NCI-H1694 (cell line): ENCODE measurements around the gene OR2T27.
"Not testable (repeated sequence)": the region's sequence is repeated elsewhere in the genome, so short reads cannot be mapped to it uniquely, and the experiment has no call there.

Source experiments
- DNase-seq: peaks from one replicate; lab custom pipeline; 2025; lab: John Stamatoyannopoulos, UW

The OR2T27 gene, protein sequence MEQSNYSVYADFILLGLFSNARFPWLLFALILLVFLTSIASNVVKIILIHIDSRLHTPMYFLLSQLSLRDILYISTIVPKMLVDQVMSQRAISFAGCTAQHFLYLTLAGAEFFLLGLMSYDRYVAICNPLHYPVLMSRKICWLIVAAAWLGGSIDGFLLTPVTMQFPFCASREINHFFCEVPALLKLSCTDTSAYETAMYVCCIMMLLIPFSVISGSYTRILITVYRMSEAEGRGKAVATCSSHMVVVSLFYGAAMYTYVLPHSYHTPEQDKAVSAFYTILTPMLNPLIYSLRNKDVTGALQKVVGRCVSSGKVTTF

DNA sequence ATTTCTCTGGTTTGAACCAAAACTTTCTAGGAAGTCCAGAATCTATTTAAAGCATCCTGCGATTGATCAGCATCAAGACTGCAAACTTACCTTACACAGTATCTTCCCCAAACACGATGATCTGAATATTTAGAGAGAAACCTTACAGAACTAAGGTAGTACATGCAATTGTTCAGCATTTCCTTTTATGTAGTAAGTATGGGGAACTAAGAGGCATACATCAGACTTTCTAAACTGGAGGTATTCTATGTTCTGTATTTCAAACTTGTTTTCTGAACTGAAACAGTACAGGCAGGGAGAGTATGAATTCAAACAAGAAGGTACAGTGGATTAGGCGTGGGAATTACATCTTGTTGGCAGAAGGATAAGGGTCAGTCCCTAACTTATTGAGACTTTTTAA, at the start of gene OR2T27:
Gene OR2T27 (minus strand): TSS at position 175 of the 400 bp plus-strand sequence. CDS start 4,644 bp downstream, outside the sequence.
- not testable (repeated sequence) for DNase-seq

DNA sequence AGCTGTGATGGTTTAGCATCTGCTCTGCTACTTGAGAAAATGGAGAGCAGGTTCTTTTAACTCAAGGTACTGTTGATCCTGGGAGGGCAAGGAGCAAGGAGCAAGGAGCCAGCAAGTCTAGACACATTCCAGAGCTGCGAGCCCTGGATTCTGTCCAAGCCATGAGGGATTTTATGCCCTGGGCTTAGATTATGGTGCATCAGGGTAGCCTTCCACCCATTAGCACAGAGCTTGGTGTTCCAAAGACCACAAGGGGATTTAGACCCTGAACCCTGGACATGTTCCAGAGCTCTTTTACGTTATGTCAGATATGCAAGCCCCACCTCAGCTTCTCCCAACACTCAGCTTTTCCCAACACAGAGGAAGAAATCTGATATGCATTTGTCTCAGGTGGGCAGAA, 49.3 kb upstream of the OR2T27 start:
- no peak for DNase-seq

DNA sequence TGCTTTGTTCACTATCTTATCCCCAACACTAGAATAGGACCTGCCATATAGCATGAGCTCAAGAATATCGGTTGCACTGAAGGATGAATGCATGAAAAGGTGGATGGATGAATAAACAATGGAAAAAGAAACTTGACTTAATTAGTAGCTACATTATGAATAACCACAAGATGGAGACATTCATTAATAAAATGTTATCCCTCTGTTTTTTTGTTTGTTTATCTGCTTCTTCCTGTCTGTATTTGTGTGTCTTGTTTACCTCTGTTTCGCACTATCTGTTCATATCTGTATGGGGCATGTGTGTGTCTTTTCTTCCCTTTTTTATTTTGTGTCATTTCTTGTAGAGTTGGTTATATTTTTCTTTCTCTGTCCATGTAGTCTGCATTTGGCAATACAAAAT, 48.3 kb upstream of the OR2T27 start:
- no peak for DNase-seq

DNA sequence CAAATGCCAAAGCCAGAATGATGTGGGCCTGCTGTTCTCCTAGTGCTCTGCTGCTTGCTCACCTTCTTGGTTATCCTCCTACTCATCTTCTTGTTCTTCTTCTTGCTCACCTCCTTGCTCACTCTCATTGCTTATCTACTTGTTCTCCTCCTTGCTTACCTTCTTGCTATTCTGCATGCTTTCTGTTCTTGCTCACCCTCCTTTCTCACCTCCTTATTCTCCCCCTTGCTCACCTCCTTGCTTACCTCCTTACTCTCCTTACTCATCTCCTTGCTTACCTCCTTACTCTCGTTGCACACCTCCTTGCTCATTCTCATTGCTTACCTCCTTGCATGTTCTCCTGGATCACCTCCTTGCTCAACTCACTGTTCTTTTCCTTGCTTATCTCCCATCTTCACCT, 47.4 kb upstream of the OR2T27 start, which contains the start of gene OR14I1:
Gene OR14I1 (minus strand): TSS at position 53 of the 400 bp plus-strand sequence.
- DNase-seq = no peak

DNA sequence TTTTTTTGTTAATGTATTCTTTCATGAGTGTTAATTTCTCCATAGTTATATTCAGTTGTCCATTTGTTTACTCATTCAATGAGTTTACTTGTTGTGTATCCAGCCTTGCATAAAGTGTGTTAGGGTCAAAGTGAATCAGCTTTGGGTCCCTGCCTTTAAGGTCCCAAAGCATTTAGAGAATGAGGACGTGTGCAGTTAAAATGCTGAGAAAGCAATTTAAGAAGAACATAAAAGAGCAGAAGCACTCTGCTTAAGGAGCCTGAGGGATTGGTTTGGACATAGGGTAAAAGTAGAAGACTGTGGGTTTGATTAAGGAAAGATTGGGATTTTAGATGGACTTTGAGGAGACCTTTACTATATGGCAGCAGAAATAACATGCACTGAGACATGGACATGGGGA, 43.8 kb upstream of the OR2T27 start:
- no peak for DNase-seq

DNA sequence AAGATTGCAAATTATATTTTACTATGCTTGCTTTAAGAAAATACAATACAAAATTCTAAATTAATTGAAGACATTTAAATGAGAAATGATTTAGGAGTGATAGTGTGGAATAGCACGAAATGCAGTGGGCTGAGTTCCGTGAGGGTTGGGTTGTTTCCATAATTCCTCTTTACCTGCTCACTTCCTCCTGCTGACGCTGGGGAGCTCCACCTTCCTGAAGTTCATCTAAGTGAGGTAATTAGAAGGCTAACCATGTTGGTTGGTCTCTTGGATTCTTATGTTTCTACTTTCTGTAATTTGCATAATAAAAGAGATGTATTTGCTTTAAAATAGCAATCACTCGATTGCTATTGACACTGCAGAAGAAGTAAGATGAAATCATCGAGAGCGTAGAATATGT, 42.6 kb upstream of the OR2T27 start:
- DNase-seq = no peak

DNA sequence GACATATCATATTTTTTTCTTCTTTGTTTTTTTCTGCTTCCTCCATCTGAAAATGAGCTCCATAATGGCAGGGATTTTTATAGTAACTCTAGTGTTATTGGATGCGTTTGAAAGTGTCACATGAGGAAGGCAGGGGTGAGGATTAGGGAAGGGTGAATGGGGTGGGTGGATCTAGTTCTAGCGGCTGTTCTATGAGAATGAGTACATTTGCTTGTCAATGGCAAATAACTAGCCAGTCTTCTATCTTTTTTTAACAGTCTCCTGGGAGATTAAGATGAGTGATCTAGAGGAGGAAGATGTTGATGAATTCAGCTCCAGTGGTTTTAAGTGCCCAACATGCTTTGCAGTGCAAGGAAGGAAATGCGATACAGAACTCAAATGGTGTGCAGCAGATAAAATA, 41.4 kb upstream of the OR2T27 start:
- no peak for DNase-seq

DNA sequence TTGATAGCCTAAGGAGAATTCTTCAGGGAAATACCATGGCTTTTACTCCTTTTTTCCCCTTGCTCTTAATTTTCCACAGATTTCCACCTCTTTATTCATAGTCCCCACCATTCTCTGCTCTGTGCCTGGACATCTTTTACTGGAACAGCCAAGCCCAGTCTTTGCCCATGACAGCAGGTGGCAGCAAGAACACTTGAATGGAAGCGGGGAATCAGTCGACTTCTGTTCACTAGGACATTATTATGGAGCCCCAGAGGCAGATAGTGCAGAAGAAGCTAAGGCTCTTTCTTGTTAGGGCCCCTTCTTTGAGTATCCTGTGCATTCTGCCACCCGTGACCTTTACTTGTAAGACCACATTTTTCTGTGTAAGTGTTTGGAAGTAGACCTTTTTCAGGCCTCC, 40.9 kb upstream of the OR2T27 start:
- DNase-seq = no peak

DNA sequence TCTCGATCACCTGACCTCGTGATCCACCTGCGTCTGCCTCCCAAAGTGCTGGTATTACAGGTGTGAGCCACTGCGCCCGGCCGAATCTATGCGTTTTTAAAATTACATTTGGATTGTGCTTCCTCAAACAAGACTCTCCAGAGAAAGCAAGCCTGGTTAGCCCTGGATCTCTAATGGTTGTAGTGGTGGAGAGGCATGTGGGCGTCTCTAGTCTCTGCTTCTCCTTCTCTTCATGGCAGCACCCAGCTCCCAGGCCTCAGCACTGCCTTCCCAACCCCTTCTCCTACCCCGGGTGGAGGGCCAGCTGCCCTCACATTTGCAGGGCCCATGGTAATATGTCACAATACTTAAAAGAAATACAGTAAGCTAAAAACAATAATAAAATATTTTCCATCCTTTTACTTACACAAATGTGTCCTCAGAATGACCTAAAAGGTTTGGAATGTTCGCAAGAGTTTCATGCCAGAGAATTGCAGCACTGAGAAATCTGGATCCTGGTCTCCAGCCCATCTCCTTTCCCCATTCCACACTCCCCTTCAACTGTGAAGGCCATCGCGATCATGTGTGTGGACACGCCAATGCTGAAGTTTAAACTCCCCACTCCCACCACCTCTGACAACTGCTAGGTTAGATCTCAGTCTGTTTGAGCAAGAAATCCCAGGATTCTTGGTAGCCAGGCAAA, 40.3 kb upstream of the OR2T27 start:
- DNase-seq = no peak

DNA sequence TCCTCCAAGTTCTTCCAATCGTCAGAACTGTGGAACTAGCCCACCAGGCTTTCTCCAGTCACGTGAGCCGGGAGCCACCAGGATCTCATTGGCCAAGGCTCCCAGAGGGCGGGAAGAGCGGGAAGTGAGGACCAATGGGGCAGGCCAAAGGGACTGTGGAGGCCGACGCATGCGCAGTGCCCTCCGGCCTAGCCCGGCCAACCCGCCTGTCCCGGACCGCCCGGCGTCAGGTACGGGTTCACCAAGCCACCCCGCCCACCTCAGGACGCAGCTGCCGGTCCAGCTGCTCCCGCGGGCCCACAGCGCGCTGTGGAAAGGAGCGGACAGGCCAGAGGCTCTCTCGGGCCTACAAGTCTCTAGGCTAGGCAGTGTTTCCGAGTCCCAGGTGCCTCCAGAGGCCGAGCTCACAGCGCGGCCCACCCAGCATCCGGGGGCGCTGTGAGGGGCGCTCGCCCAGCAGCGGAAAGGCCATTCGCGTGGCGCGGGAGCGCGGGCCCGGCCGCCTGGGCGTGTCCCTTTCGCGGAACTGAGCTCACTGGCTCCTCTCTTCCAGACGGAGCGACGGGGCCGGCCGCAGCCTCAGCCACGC, 36.3 kb upstream of the OR2T27 start:
- DNase-seq = no peak

DNA sequence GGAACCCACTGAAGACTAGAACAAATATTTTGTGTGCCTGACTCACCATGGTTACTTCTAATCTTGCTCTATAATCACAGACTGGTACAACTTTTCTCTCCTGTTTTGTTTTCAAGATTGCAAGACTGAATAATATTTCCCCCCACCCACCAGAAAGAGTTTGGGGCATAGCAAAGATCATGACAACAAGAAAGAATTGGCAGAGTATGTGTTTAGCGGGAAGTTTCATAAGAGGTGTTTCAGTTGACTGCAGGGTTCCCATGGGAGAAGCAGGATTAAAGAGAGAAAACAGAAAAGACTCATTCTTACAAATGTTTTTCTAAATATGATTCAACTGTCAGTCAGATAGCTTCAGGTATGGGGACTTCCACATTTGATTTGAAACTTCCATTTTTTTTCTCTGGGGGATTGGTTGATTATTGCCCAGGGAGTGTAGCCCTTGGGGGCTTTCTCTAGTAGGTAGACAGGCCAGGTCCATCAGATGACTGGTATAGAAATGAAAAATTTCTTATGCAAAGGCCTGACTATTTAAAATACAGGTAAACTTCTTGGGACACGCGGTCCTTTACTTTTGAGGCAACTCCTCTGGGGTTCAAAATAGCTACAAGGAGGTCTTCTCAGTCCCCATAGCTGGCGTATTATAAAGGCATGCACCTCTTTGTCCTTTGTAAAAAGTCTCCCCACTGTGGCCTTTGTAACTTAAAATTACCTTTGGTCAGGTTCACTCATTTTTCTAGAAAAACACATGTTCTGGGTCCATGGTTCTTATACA, 33.4 kb upstream of the OR2T27 start:
- DNase-seq = no peak

DNA sequence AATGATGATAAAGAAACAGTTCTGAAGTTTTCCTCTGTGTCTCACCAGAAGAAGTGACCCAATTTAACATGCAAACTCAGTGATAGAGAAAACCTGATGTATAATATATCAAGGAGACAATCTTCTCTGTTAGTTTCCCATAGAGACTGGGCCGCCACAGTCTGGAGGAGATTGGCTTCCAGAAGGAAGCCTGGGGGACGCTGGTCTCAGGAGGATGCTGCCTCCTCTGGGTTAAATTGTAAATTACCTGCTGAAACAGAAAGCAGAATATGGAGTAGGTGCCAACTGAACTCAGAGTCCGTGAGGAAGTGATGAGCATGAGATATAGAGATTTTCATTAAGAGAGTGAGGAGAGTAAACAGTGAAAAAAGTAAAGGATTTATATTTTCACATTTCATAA, 31.5 kb upstream of the OR2T27 start:
- no peak for DNase-seq

DNA sequence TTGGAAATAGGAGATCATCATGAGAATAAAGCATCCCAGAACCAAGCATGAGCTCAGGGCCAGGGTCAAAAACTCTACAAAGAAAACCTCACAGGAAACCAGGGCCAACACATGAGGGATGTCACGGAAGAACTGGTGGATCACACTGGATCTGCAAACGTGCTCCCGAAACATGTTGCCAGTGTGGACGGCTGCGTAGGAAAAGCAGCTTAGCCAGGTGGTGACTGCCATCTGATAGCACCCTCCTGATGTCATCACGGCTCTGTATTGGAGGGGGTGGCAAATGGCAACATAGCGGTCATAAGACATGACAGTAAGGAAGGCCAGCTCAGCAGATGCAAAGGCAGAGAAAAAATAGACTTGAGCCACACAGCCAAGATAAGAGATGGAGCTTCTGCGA, 26.3 kb upstream of the OR2T27 start:
- DNase-seq = no peak

DNA sequence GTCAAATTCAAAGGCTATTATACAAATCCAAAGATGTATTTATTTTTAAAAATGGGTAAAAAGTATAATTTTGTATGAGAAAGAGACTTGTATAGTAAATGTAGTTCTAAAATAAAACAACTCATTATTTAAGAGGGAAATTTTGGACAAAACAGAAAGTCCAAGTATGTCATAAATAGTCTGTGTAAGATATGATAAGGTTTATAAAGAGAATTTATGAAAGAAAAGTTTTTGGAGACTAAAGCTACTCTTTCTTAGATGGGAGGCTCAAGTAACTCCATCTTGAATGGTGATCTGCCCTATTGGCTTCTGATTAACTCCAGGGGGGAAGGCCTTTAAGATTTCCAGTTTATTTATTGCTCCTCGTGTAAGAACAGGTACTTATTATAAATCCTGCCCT, 14.7 kb upstream of the OR2T27 start:
- DNase-seq = no peak

DNA sequence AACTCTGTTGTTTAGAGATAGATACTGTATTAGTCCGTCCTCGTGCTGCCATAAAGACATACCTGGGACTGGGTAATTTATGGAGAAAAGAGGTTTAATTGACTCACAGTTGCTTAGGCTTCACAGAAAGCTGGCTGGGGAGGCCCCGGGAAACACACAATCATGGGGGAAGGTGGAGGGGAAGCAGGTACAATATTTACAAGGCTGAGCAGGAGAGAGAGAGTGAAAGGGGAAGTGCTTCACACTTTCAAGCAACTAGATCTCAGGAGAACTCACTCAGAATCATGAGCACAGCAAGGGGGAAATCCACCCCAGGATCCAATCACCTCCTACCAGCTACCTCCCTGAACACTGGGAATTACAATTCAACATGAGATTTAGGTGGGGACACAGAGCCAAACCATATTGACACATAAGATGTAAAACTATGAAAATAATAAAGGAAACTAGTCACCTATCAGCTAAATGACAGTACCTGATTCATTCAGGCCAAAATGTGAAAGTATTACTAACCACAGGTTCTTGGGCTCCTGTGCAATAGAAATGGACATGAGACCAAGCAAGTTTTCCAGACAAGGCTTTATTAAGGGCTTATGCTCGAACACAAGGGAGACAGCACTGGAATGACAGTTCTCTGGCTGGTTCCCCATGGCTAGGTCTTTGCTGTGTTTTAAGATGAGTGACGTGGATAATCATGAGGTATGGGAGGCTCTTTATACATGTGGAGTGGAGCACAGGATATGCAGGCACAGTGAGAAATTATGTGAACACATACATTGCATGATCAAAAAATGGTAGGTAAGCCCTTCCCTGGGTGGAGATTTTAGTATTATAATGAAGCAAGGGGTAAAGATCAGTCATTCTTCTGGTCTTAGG, 8.4 kb upstream of the OR2T27 start:
- not testable (repeated sequence) for DNase-seq

DNA sequence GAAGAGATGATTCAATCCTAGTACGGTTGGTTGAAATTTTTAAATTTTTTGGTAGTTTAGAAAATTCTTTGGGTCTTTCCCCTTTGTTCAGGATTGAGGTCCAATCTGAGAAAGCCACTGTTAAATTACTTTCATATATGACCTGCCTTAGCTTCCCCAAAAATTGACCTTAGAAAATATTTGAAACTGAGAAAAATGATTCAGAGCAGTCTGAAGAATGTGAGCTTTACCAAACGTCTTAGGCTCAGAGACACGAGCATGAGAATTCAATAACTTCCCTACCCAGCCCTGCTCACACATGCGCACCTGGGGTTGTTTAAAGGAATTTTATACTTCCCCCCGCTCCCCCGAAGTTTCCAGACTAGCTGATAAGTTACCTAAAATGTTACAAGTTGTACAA, 1.5 kb upstream of the OR2T27 start:
- DNase-seq = not testable (repeated sequence)

DNA sequence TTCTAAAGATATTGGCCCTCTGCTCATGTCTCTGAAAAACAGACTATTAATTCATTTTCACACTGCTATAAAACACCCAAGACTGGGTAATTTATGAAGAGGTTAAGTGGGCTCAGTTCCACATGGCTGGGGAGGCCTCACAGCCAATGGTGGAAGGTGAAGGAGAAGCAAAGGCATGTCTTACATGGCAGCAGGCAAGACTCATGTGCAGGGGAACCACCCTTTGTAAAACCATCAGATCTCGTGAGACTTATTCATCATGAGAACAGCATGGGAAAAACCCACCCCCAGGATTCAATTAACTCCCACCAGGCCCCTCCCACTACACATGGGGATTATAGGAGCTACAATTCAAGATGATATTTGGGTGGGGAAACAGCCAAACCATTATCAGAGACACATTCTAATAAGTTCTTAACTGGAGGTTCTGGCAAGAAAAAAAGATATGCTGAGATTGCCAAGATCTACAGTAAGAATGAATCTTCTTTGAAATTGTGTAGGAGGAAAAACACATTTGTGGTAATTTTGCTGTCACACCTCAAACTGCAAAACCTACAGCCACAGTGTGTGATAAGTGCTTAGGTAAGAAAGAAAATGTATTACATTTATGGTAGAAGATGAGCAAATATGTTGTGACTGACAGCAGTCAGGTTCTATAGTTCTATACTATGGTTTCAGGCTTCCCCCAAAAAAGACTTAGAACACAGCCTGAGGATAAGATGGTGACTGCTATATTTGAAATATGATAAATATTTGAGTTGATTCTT, 6.4 kb downstream of the OR2T27 start:
- not testable (repeated sequence) for DNase-seq

DNA sequence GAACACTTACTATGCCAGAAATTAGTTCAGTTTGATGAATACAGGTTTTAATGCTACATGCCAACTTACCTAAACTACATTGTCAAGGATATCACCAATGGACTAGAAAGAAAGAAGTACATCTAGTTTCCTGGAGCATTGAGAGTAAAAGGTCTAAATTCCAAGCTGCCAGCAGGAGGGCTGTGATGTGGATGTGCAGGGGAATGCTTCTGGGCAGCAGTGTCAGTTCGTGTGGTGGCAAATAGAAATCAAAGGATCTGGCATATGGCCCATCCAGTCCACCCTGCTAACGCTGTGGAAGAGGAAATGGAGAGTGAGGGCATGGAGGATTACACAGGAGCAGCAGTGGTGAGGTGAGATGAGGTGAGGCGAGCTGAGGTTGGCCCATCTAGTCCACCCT, 10.2 kb downstream of the OR2T27 start, which contains the start of gene OR2T35:
Gene OR2T35 (minus strand): TSS at position 101 of the 400 bp plus-strand sequence. CDS start 6,020 bp downstream, outside the sequence.
- DNase-seq = not testable (repeated sequence)

DNA sequence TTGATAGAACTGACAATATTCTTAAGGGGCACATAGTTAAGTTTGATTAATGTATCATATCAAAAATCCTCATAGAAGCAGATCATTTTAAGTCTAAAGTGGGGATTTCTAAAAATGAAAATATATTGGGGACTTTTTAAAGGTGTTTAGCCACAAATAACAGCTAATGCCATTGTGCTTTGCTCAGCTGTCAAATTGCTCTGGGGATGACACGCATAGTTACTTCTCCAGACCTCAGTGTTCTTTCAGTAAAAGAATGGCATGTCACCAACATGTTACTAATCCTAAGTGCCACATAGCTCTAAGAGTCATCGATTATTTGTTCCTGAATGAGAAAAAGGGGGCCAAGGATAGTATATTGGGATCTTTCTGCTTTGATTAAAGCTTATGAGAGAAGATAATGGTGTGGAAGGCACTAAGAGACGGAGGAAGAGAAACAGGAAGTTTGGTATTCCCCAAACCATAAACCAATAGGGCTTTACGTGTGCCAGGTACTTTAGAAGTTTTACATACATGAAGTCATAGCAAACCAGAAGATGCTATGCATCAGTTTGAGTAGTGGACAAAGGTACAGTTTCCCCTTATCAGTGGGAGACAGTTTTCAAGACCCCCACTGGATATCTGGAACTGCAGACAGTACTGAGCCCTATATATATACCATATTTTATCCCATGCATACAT, 12.2 kb downstream of the OR2T27 start:
- not testable (repeated sequence) for DNase-seq

DNA sequence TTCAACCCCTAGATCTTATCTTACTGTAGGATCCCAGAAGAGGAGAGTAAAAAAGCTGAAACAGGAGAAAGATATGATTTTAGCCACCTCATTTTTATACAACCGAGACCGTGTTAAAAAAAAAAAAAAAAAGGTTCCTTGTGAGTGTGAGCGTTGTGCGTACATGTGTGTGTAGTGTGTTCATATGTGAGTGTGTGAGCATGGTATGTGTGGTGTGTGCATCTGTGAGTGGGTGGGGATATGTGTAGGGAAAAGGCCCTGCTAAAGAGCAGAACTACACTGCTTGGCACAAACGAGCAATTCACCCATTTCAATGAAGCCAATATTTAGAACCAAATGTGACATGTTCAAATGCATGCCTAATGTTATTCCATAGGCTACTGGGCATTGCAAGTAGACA, 13.7 kb downstream of the OR2T27 start:
- not testable (repeated sequence) for DNase-seq
